ENCODE data around the gene RAB3IL1. TPM values are rescaled to one million over a fixed set of nuclear protein-coding genes. Genes with fewer than 3 reads are reported as not detected.

RAB3IL1 gene
- total and polyA plus RNA-seq, 7 experiments from 2014 or later: 0.49 to 1.9 TPM; not detected in 5

- POLR2A ChIA-PET: interaction anchor here (0.5 kb wide), 1 partner anchor 1447 kb away, joined by 4 read pairs; no protein-coding TSS in a partner anchor
- peak within 1 kb of the TSS in 7 of 9 donors; percentile 36 to 86 (median 73) for H3K27ac Mint-ChIP-seq
Observed at GRCh38 chr11:61891331-61892084, 25.9 kb downstream of the RAB3IL1 start, which contains the start of gene FADS3. TSS of gene FADS3 (minus strand) at chr11:61891545. CDS start at chr11:61891381, 164 bp downstream.

GRCh38 chr11:61890529-61891330 lies 26.6 kb downstream of the RAB3IL1 start:
- Histone ChIP-seq H3K9me3 (ENCODE audit: control insufficient read depth in 2 of 3, low read length in 3 of 3) (no peaks in the 10 kb centered on the region), H3K27me3 (ENCODE audit: control insufficient read depth in 2 of 2, insufficient read depth in 2 of 2, low read length in 2 of 2) (no peaks in the 10 kb centered on the region), H3K4me1 (ENCODE audit: control insufficient read depth in 2 of 2, insufficient read depth in 2 of 2, low read length in 2 of 2) (peaks cover 9% of the 10 kb centered on the region in 2 donors), H3K4me3 (ENCODE audit: low read length) (peak overlapping the region; percentile 64), H3K36me3 (ENCODE audit: control insufficient read depth in 2 of 3, insufficient read depth in 3 of 3, low read length in 3 of 3) (no peaks in the 10 kb centered on the region), H3K27ac (ENCODE audit: low read depth, low read length) (peak overlapping the region; percentile 69)
- Mint-ChIP-seq H3K27me3 (peaks cover 0 to 10% (median 0%) of the 10 kb centered on the region in 5 donors), H3K27ac (peak overlapping the region in 4 of 9 donors; percentile 58 to 79 (median 72)), H3K9me3 (no peaks in the 10 kb centered on the region), H3K4me3 (peak overlapping the region; percentile 73 to 93 (median 81)), H3K4me1 (peaks cover 0 to 11% (median 4%) of the 10 kb centered on the region in 7 donors), H3K36me3 (no peaks in the 10 kb centered on the region)
- intact Hi-C loops (cut with micrococcal nuclease): loop anchor here (1.0 to 5.0 kb wide), 6 partner anchors 63 to 233 kb away; partner anchors contain the start of genes FADS2 (in 1 of the 2), FEN1 (in 1 of the 2), FTH1 (in 1 of the 2) and TMEM258 (in 1 of the 2)
- ATAC-seq (peak; percentile 39), DNase-seq (peak in 8 of 9 donors; percentile 12 to 48 (median 34))
- ChIA-PET POLR2A (interaction anchor here (0.5 kb wide), 1 partner anchor 1447 kb away, joined by 4 read pairs; no protein-coding TSS in a partner anchor), CTCF (interaction anchor here (1.2 kb wide), 1 partner anchor 9 kb away, joined by 3 read pairs; no protein-coding TSS in a partner anchor)

More at GRCh38 chr11:61891331-61892084, 25.9 kb downstream of the RAB3IL1 start, which contains the start of gene FADS3:
- Mint-ChIP-seq H3K4me1 (peaks cover 0 to 11% (median 4%) of the 10 kb centered on the region in 7 donors), H3K4me3 (peak within 1 kb of the TSS; percentile 73 to 93 (median 82)), H3K9me3 (no peaks in the 10 kb centered on the region), H3K36me3 (no peaks in the 10 kb centered on the region), H3K27me3 (peaks cover 0 to 10% (median 0%) of the 10 kb centered on the region in 5 donors)
- intact Hi-C loops (cut with micrococcal nuclease): loop anchor here (1.0 to 5.0 kb wide), 6 partner anchors 64 to 232 kb away; partner anchors contain the start of genes FADS2 (in 1 of the 2), FEN1 (in 1 of the 2), FTH1 (in 1 of the 2) and TMEM258 (in 1 of the 2)
- CTCF ChIA-PET: interaction anchor here (0.9 to 1.2 kb wide), 2 partner anchors 8 to 10 kb away, joined by 3 read pairs; no protein-coding TSS in a partner anchor
- peak; percentile 39 to 78 (median 45) for DNase-seq
- no peaks in the 10 kb centered on the region for H3K9me3 ChIP-seq (ENCODE audit: control insufficient read depth in 2 of 3, low read length in 3 of 3)
- peak within 1 kb of the TSS; percentile 69 for H3K27ac ChIP-seq (ENCODE audit: low read depth, low read length)
- H3K4me1 ChIP-seq (ENCODE audit: control insufficient read depth in 2 of 2, insufficient read depth in 2 of 2, low read length in 2 of 2): peaks cover 9% of the 10 kb centered on the region in 2 donors
- H3K4me3 ChIP-seq (ENCODE audit: low read length): peak within 1 kb of the TSS; percentile 64
- peak; percentile 77 for ATAC-seq
- no peaks in the 10 kb centered on the region for H3K36me3 ChIP-seq (ENCODE audit: control insufficient read depth in 2 of 3, insufficient read depth in 3 of 3, low read length in 3 of 3)
- H3K27me3 ChIP-seq (ENCODE audit: control insufficient read depth in 2 of 2, insufficient read depth in 2 of 2, low read length in 2 of 2): no peaks in the 10 kb centered on the region

GRCh38 chr11:61889831-61890230 lies 27.5 kb downstream of the RAB3IL1 start:
- H3K27me3 Mint-ChIP-seq: peaks cover 0 to 10% (median 0%) of the 10 kb centered on the region in 5 donors
- Histone ChIP-seq H3K36me3 (ENCODE audit: control insufficient read depth in 2 of 3, insufficient read depth in 3 of 3, low read length in 3 of 3) (no peaks in the 10 kb centered on the region), H3K27me3 (ENCODE audit: control insufficient read depth in 2 of 2, insufficient read depth in 2 of 2, low read length in 2 of 2) (no peaks in the 10 kb centered on the region), H3K4me3 (ENCODE audit: low read length) (no peak overlapping the region), H3K27ac (ENCODE audit: low read depth, low read length) (no peak overlapping the region), H3K4me1 (ENCODE audit: control insufficient read depth in 2 of 2, insufficient read depth in 2 of 2, low read length in 2 of 2) (peaks cover 9% of the 10 kb centered on the region in 2 donors), H3K9me3 (ENCODE audit: control insufficient read depth in 2 of 3, low read length in 3 of 3) (no peaks in the 10 kb centered on the region)
- no peak for DNase-seq
- no peaks in the 10 kb centered on the region for H3K36me3 Mint-ChIP-seq
- intact Hi-C loops (cut with micrococcal nuclease): loop anchor here (2.0 to 5.0 kb wide), 2 partner anchors 63 to 97 kb away; partner anchors contain the start of genes FADS2 (in 1 of the 2), FEN1 (in 1 of the 2) and TMEM258 (in 1 of the 2)
- no peaks in the 10 kb centered on the region for H3K9me3 Mint-ChIP-seq
- CTCF ChIA-PET: interaction anchor here (0.6 to 1.2 kb wide), 2 partner anchors 10 to 92 kb away, joined by 3 read pairs; no protein-coding TSS in a partner anchor
- H3K4me1 Mint-ChIP-seq: peaks cover 0 to 11% (median 4%) of the 10 kb centered on the region in 7 donors
- H3K4me3 Mint-ChIP-seq: peak overlapping the region in 5 of 10 donors; percentile 11 to 82 (median 26)
- no peak overlapping the region for H3K27ac Mint-ChIP-seq
- no peak for ATAC-seq
- POLR2A ChIA-PET: no interaction called here

- Histone ChIP-seq H3K4me1 (ENCODE audit: control insufficient read depth in 2 of 2, insufficient read depth in 2 of 2, low read length in 2 of 2) (peaks cover 9% of the 10 kb centered on the region in 2 donors), H3K4me3 (ENCODE audit: low read length) (no peak overlapping the region), H3K27me3 (ENCODE audit: control insufficient read depth in 2 of 2, insufficient read depth in 2 of 2, low read length in 2 of 2) (no peaks in the 10 kb centered on the region), H3K36me3 (ENCODE audit: control insufficient read depth in 2 of 3, insufficient read depth in 3 of 3, low read length in 3 of 3) (no peaks in the 10 kb centered on the region), H3K27ac (ENCODE audit: low read depth, low read length) (no peak overlapping the region), H3K9me3 (ENCODE audit: control insufficient read depth in 2 of 3, low read length in 3 of 3) (no peaks in the 10 kb centered on the region)
- no peaks in the 10 kb centered on the region for H3K36me3 Mint-ChIP-seq
- intact Hi-C loops (cut with micrococcal nuclease): no loop called here
- peaks cover 0 to 8% (median 0%) of the 10 kb centered on the region in 5 donors for H3K27me3 Mint-ChIP-seq
- no peak for DNase-seq
- ChIA-PET CTCF (interaction anchor here (1.1 kb wide), 1 partner anchor 10 kb away, joined by 5 read pairs; no protein-coding TSS in a partner anchor), POLR2A (no interaction called here)
- no peak overlapping the region for H3K4me3 Mint-ChIP-seq
- ATAC-seq: no peak
- peaks cover 0 to 11% (median 4%) of the 10 kb centered on the region in 7 donors for H3K4me1 Mint-ChIP-seq
- H3K27ac Mint-ChIP-seq: no peak overlapping the region
- H3K9me3 Mint-ChIP-seq: no peaks in the 10 kb centered on the region
Observed at GRCh38 chr11:61888590-61888989, 28.8 kb downstream of the RAB3IL1 start.

GRCh38 chr11:61887839-61888494 lies 29.4 kb downstream of the RAB3IL1 start:
- no peak overlapping the region for H3K4me3 ChIP-seq (ENCODE audit: low read length)
- ATAC-seq: no peak
- no peaks in the 10 kb centered on the region for H3K27me3 ChIP-seq (ENCODE audit: control insufficient read depth in 2 of 2, insufficient read depth in 2 of 2, low read length in 2 of 2)
- Mint-ChIP-seq H3K36me3 (no peaks in the 10 kb centered on the region), H3K4me3 (no peak overlapping the region), H3K4me1 (peaks cover 0 to 11% (median 4%) of the 10 kb centered on the region in 7 donors), H3K27ac (no peak overlapping the region), H3K27me3 (peaks cover 0 to 8% (median 0%) of the 10 kb centered on the region in 5 donors), H3K9me3 (no peaks in the 10 kb centered on the region)
- no peaks in the 10 kb centered on the region for H3K36me3 ChIP-seq (ENCODE audit: control insufficient read depth in 2 of 3, insufficient read depth in 3 of 3, low read length in 3 of 3)
- ChIA-PET POLR2A (no interaction called here), CTCF (no interaction called here)
- intact Hi-C loops (cut with micrococcal nuclease): no loop called here
- H3K27ac ChIP-seq (ENCODE audit: low read depth, low read length): no peak overlapping the region
- no peak for DNase-seq
- H3K4me1 ChIP-seq (ENCODE audit: control insufficient read depth in 2 of 2, insufficient read depth in 2 of 2, low read length in 2 of 2): peaks cover 9% of the 10 kb centered on the region in 2 donors
- H3K9me3 ChIP-seq (ENCODE audit: control insufficient read depth in 2 of 3, low read length in 3 of 3): no peaks in the 10 kb centered on the region

Data from naive thymus-derived CD4-positive, alpha-beta T cell (primary cell).